Fibroblast of mammary gland (primary cell): Measurements from ENCODE around the gene EEF1A1.
"Not testable (repeated sequence)": the region's sequence is repeated elsewhere in the genome, so short reads cannot be mapped to it uniquely, and the experiment has no call there.

ENCODE experiments used
- DNase-seq: peaks from one replicate; pipeline ENCODE4 v3.0.0-alpha.2; 2010; ENCODE audit warnings: low read depth
- H3K4me3 ChIP-seq: 2 replicates; pipeline ENCODE4 v1.5.1; 2011; ENCODE audit warnings: low read depth, mild to moderate bottlenecking, low read length, moderate library complexity; ENCODE audit not compliant: control insufficient read depth
- TF ChIP-seq, protein P1 (sequence below): conservative IDR thresholded peaks from 2 replicates; pipeline ENCODE4 v1.5.1; 2011; ENCODE audit warnings: low read depth, low read length, inconsistent platforms; ENCODE audit not compliant: control insufficient read depth, insufficient read depth

EEF1A1 gene

GRCh38 chr6:73548458-73549446 is 27.9 kb upstream of the EEF1A1 start:
- H3K4me3 ChIP-seq, result no peak overlapping the region
- peak; percentile 2 for DNase-seq
- TF ChIP-seq, protein P1, sequence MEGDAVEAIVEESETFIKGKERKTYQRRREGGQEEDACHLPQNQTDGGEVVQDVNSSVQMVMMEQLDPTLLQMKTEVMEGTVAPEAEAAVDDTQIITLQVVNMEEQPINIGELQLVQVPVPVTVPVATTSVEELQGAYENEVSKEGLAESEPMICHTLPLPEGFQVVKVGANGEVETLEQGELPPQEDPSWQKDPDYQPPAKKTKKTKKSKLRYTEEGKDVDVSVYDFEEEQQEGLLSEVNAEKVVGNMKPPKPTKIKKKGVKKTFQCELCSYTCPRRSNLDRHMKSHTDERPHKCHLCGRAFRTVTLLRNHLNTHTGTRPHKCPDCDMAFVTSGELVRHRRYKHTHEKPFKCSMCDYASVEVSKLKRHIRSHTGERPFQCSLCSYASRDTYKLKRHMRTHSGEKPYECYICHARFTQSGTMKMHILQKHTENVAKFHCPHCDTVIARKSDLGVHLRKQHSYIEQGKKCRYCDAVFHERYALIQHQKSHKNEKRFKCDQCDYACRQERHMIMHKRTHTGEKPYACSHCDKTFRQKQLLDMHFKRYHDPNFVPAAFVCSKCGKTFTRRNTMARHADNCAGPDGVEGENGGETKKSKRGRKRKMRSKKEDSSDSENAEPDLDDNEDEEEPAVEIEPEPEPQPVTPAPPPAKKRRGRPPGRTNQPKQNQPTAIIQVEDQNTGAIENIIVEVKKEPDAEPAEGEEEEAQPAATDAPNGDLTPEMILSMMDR, result no peak

DNA sequence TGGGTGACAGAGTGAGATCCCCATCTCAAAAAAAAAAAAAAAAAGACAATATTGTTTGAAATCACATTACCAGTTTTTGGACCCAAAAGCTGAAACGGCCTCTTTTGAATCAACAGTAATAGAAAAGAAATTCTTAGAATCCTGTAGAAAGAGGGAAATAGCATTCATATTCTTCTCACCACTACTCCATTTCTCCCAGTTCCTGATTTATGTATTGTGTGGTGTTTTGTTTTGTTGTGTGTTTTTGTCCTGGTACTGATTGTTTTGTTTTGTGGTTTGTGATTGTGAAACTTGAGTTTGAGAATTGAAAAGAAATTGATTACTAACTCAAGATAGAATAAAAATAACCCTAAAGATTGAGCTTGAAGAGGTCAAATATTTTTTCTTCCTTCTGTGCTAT is 26.2 kb upstream of the EEF1A1 start:
- no peak for DNase-seq
- H3K4me3 ChIP-seq, result no peak overlapping the region
- TF ChIP-seq, protein P1, result no peak

DNA sequence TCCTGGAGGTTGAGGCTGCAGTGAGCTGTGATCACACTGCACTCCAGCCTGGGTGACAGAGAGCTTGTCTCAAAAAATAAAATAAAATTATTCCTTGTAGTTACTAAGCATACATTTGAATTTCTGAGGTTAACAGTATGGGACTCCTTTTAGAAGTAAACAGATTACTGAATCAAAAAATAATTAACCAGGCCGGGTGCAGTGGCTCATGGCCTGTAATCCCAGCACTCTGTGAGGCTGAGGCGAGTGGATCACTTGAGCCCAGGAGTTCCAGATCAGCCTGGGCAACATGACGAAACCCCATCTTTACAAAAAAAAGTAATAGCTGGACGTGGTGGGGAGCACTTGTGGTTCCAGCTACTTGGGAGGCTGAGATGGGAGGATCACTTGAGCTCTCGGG is 22.1 kb upstream of the EEF1A1 start:
- no peak overlapping the region for H3K4me3 ChIP-seq
- TF ChIP-seq, protein P1, result no peak
- no peak for DNase-seq

- DNase-seq, H3K4me3 ChIP-seq: not testable (repeated sequence)
These were observed 21.6 kb upstream of the EEF1A1 start for GRCh38 chr6:73542481-73542880.

GRCh38 chr6:73538116-73538779 is 17.4 kb upstream of the EEF1A1 start:
- DNase-seq, result no peak

GRCh38 chr6:73537677-73538076 is 16.8 kb upstream of the EEF1A1 start:
- TF ChIP-seq, protein P1, result no peak
- DNase-seq, result peak; percentile 33
- no peak overlapping the region for H3K4me3 ChIP-seq

More at GRCh38 chr6:73538116-73538779, 17.4 kb upstream of the EEF1A1 start:
- TF ChIP-seq, protein P1, result no peak
- no peak overlapping the region for H3K4me3 ChIP-seq

- TF ChIP-seq, protein P1, result no peak
- H3K4me3 ChIP-seq, result no peak overlapping the region
- no peak for DNase-seq
These were observed 13.8 kb upstream of the EEF1A1 start for GRCh38 chr6:73534628-73535027.
